ENCODE measurements around the gene UBL4A. TPM values are rescaled to one million over a fixed set of nuclear protein-coding genes. Genes with fewer than 3 reads are reported as not detected.

UBL4A gene
- polyA plus RNA-seq, 1 of the 3 experiments (the other 2 are of a cell fraction): 27.8 TPM

GRCh38 chrX:154487518-154488290, 1.3 kb upstream of the UBL4A start:
- H3K9ac ChIP-seq: no peak overlapping the region
- H3K4me1 ChIP-seq (ENCODE audit: control insufficient read depth in 1 of 2, insufficient read depth in 2 of 2, low read depth in 1 of 2, low read length in 1 of 2): peaks cover 0 to 17% of the 10 kb centered on the region in 2 experiments; a peak in 1 of 4 replicates
- H3K9me3 ChIP-seq: no peaks in the 10 kb centered on the region
- H3K27ac ChIP-seq (ENCODE audit: low read depth in 2 of 2, low read length in 1 of 2): no peak overlapping the region; a peak in 1 of 4 replicates
- no peaks in the 10 kb centered on the region for H3K9me2 ChIP-seq
- 0 out of 2 replicates have a peak, but pooled peaks cover 10% of the 10 kb centered on the region for H3K27me3 ChIP-seq (ENCODE audit: insufficient read depth)
- H4K20me1 ChIP-seq (ENCODE audit: insufficient read depth): no peaks in the 10 kb centered on the region
- ChIA-PET POLR2A (interaction anchor here (1.6 to 2.4 kb wide), 3 partner anchors 9 to 88 kb away, joined by 4 to 8 read pairs (median 7); partner anchors contain the start of gene LAGE3), CTCF (interaction anchor here (1.4 kb wide), 1 partner anchor 29 kb away, joined by 4 read pairs; no protein-coding TSS in a partner anchor)
- peaks cover 19% of the 10 kb centered on the region; the same call in 1 of the 2 replicates for H3K79me2 ChIP-seq (ENCODE audit: insufficient read depth)
- no peak overlapping the region for H2AFZ ChIP-seq (ENCODE audit: low read depth)
- H3K4me3 ChIP-seq (ENCODE audit: low read depth in 2 of 2, low read length in 1 of 2): no peak overlapping the region
- peaks cover 0 to 14% of the 10 kb centered on the region in 2 experiments for H3K36me3 ChIP-seq (replicated peaks in 1 of 2; ENCODE audit: control insufficient read depth in 1 of 2, insufficient read depth in 2 of 2, low read length in 1 of 2)
- H3K4me2 ChIP-seq: no peak overlapping the region
- no peak for DNase-seq
- no peak for TF ChIP-seq GABPA (IDR thresholded peaks at IDR 0.05; ENCODE audit: low read depth)
- TF ChIP-seq MXI1 (IDR thresholded peaks at IDR 0.05; ENCODE audit: low read depth, low read length): no peak
- H3F3A ChIP-seq (replicated peaks; ENCODE audit: insufficient read depth): peaks cover 2% of the 10 kb centered on the region
- WGBS (ENCODE audit: low lambda C conversion rate): 52% methylated on average over 13 of the region's 28 CpGs

- peak overlapping the region; percentile 80 for H3K4me2 ChIP-seq
- no peaks in the 10 kb centered on the region for H4K20me1 ChIP-seq (ENCODE audit: insufficient read depth)
- H3K79me2 ChIP-seq (ENCODE audit: insufficient read depth): peaks cover 19% of the 10 kb centered on the region; the same call in 1 of the 2 replicates
- H3K9me2 ChIP-seq: no peaks in the 10 kb centered on the region
- 0% methylated on average over 3 of the region's 35 CpGs for WGBS (ENCODE audit: low lambda C conversion rate)
- no peak overlapping the region for H2AFZ ChIP-seq (ENCODE audit: low read depth)
- peak overlapping the region; percentile 20 to 77; a peak in 2 of 4 replicates for H3K27ac ChIP-seq (ENCODE audit: low read depth in 2 of 2, low read length in 1 of 2)
- POLR2A ChIA-PET: interaction anchor here (1.5 to 2.4 kb wide), 3 partner anchors 27 to 88 kb away, joined by 5 to 8 read pairs (median 7); partner anchors contain the start of gene RPL10
- H3K9me3 ChIP-seq: no peaks in the 10 kb centered on the region
- H3K9ac ChIP-seq: peak overlapping the region; percentile 49; the same call in 1 of the 2 replicates
- H3K4me3 ChIP-seq (ENCODE audit: low read depth in 2 of 2, low read length in 1 of 2): peak overlapping the region; percentile 56 to 63
- H3K27me3 ChIP-seq (ENCODE audit: insufficient read depth): 0 out of 2 replicates have a peak, but pooled peaks cover 10% of the 10 kb centered on the region
- CTCF ChIA-PET: interaction anchor here (1.1 to 1.2 kb wide), 2 partner anchors 49 to 87 kb away, joined by 3 to 4 read pairs; no protein-coding TSS in a partner anchor
- H3K36me3 ChIP-seq (replicated peaks in 1 of 2; ENCODE audit: control insufficient read depth in 1 of 2, insufficient read depth in 2 of 2, low read length in 1 of 2): peaks cover 0 to 14% of the 10 kb centered on the region in 2 experiments
- no peaks in the 10 kb centered on the region for H3F3A ChIP-seq (replicated peaks; ENCODE audit: insufficient read depth)
- TF ChIP-seq MAX (IDR thresholded peaks at IDR 0.05; ENCODE audit: low read depth) (0 out of 2 replicates have a peak, but pooled peaks have one; percentile 28), NFIC (IDR thresholded peaks at IDR 0.05; ENCODE audit: borderline replicate concordance) (no peak)
- peaks cover 0 to 17% of the 10 kb centered on the region in 2 experiments; a peak in 1 of 4 replicates for H3K4me1 ChIP-seq (ENCODE audit: control insufficient read depth in 1 of 2, insufficient read depth in 2 of 2, low read depth in 1 of 2, low read length in 1 of 2)
- DNase-seq: peak; percentile 56
These were observed 391 bp downstream of the UBL4A start for GRCh38 chrX:154486052-154486395.

- no peak for DNase-seq
- Histone ChIP-seq H3K36me3 (replicated peaks in 1 of 2; ENCODE audit: control insufficient read depth in 1 of 2, insufficient read depth in 2 of 2, low read length in 1 of 2) (peaks cover 0 to 14% of the 10 kb centered on the region in 2 experiments), H3K9ac (peak overlapping the region; percentile 49; the same call in 1 of the 2 replicates), H3K27me3 (ENCODE audit: insufficient read depth) (0 out of 2 replicates have a peak, but pooled peaks cover 11% of the 10 kb centered on the region), H3K4me1 (ENCODE audit: control insufficient read depth in 1 of 2, insufficient read depth in 2 of 2, low read depth in 1 of 2, low read length in 1 of 2) (peaks cover 0 to 17% of the 10 kb centered on the region in 2 experiments; a peak in 1 of 4 replicates), H3K4me3 (ENCODE audit: low read depth in 2 of 2, low read length in 1 of 2) (peak overlapping the region; percentile 56 to 63), H4K20me1 (ENCODE audit: insufficient read depth) (no peaks in the 10 kb centered on the region), H3K79me2 (ENCODE audit: insufficient read depth) (peaks cover 19% of the 10 kb centered on the region; the same call in 1 of the 2 replicates), H3K9me2 (no peaks in the 10 kb centered on the region), H3K27ac (ENCODE audit: low read depth in 2 of 2, low read length in 1 of 2) (peak overlapping the region; percentile 20 to 77; a peak in 1 of 4 replicates), H3F3A (replicated peaks; ENCODE audit: insufficient read depth) (no peaks in the 10 kb centered on the region), H2AFZ (ENCODE audit: low read depth) (no peak overlapping the region), H3K9me3 (no peaks in the 10 kb centered on the region), H3K4me2 (peak overlapping the region; percentile 80)
- CTCF ChIA-PET: interaction anchor here (1.1 kb wide), 1 partner anchor 86 kb away, joined by 3 read pairs; no protein-coding TSS in a partner anchor
- WGBS (ENCODE audit: low lambda C conversion rate): 57% methylated on average over 18 of the region's 35 CpGs
- POLR2A ChIA-PET: interaction anchor here (1.5 to 2.4 kb wide), 3 partner anchors 26 to 88 kb away, joined by 5 to 8 read pairs (median 7); partner anchors contain the start of gene RPL10
- no peak for TF ChIP-seq ELF1 (IDR thresholded peaks at IDR 0.05)
- TF ChIP-seq RAD21 (IDR thresholded peaks at IDR 0.05; ENCODE audit: low read length): no peak
- TF ChIP-seq FOSL2 (IDR thresholded peaks at IDR 0.05; ENCODE audit: borderline replicate concordance, low read depth): no peak
- no peak for TF ChIP-seq JUND (IDR thresholded peaks at IDR 0.05)
- TF ChIP-seq USF2 (IDR thresholded peaks at IDR 0.05; ENCODE audit: borderline replicate concordance, low read depth, low read length): no peak
- no peak for TF ChIP-seq CTCF (IDR thresholded peaks at IDR 0.05)
- TF ChIP-seq ZBTB33 (IDR thresholded peaks at IDR 0.05; ENCODE audit: borderline replicate concordance, low read depth): no peak
- no peak for TF ChIP-seq SMC3 (IDR thresholded peaks at IDR 0.05; ENCODE audit: low read depth, low read length)
These were observed 1.0 kb downstream of the UBL4A start for GRCh38 chrX:154485150-154486051.
